PC-9 (cell line): Measurements from ENCODE around the gene FAM3B.

ENCODE experiments used
- EZH2 ChIP-seq: fragments of 200-600 bp; sonication (generic); IDR thresholded peaks from 2 replicates; pipeline ENCODE4 v1.8.0; 2017; ENCODE audit warnings: antibody characterized with exemption, low read depth
- TF ChIP-seq, protein P1 (sequence below): fragments of 200-600 bp; sonication (generic); conservative IDR thresholded peaks from 2 replicates; pipeline ENCODE4 v1.6.1; 2017; ENCODE audit warnings: mixed run types, antibody characterized with exemption, mild to moderate bottlenecking, moderate library complexity

DNA sequence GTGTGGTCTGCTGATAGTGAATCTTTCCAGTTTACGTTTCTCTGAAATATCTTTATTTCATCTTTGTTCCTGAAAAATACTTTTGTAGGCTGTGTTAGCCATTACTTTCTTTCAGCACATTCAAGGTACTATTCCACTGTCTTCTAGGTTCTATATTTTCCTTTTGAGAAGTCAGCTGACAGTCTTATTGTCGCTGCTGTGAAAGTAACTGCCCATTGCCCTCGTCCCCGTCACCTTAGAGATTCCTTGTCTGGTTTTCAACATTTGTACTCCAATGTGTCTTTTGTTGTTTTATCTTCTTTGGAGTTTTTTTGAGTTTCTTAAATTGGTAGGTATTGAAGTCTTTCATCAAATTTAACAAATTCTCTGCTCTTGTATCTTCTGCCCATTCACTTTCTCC, 25.4 kb downstream of the FAM3B start:
- TF ChIP-seq EZH2: no peak
- TF ChIP-seq, protein P1, sequence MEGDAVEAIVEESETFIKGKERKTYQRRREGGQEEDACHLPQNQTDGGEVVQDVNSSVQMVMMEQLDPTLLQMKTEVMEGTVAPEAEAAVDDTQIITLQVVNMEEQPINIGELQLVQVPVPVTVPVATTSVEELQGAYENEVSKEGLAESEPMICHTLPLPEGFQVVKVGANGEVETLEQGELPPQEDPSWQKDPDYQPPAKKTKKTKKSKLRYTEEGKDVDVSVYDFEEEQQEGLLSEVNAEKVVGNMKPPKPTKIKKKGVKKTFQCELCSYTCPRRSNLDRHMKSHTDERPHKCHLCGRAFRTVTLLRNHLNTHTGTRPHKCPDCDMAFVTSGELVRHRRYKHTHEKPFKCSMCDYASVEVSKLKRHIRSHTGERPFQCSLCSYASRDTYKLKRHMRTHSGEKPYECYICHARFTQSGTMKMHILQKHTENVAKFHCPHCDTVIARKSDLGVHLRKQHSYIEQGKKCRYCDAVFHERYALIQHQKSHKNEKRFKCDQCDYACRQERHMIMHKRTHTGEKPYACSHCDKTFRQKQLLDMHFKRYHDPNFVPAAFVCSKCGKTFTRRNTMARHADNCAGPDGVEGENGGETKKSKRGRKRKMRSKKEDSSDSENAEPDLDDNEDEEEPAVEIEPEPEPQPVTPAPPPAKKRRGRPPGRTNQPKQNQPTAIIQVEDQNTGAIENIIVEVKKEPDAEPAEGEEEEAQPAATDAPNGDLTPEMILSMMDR: no peak
